Gastrocnemius medialis (tissue), 4 donors: Measurements from ENCODE around the gene DTD2. TPM values are rescaled to one million over a fixed set of nuclear protein-coding genes. Genes with fewer than 3 reads are reported as not detected.
A peak's percentile ranks its signal among the peaks of the same experiment; 100 is the strongest.

Experiments used
- ATAC-seq, 2 donors: fragments of 150-250 bp; one replicate each; pipeline ENCODE4 v1.9.1; 2016
- DNase-seq, 2 donors: peaks; one replicate each; pipeline ENCODE4 v3.0.0-alpha.2; 2019
- H3K27ac ChIP-seq, 4 donors: fragments of 200-600 bp; sonication (generic); 1 replicate in 1 of 4; 2 replicates in 3 of 4; pipeline ENCODE4 v1.5.1; 2016 to 2018; ENCODE audit warnings: mild to moderate bottlenecking in 2 of 4, moderate library complexity in 1 of 4
- H3K27me3 ChIP-seq, 3 donors: fragments of 200-600 bp; sonication (generic) in 2 of 3; 1 replicate in 1 of 3; 2 replicates in 2 of 3; pipeline versions ENCODE4 v1.5.1 to v1.6.0; 2016 to 2019; ENCODE audit warnings: mild to moderate bottlenecking in 1 of 3, moderate library complexity in 1 of 3
- H3K36me3 ChIP-seq, 2 donors: fragments of 200-600 bp; sonication (generic) in 1 of 2; one replicate each; pipeline ENCODE4 v1.5.1; 2017 to 2018
- H3K4me1 ChIP-seq, 2 donors: fragments of 200-600 bp; sonication (generic) in 1 of 2; one replicate each; pipeline ENCODE4 v1.5.1; 2016 to 2017; ENCODE audit warnings: mild to moderate bottlenecking in 2 of 2
- H3K4me3 ChIP-seq, 4 donors: fragments of 200-600 bp; sonication (generic) in 3 of 4; 1 replicate in 1 of 4; 2 replicates in 3 of 4; pipeline ENCODE4 v1.5.1; 2016 to 2019; ENCODE audit warnings: mild to moderate bottlenecking in 2 of 4
- H3K9me3 ChIP-seq, 3 donors: fragments of 200-600 bp; sonication (generic) in 2 of 3; 1 replicate in 1 of 3; 2 replicates in 2 of 3; pipeline ENCODE4 v1.5.1; 2016 to 2019
- CTCF ChIP-seq, 5 experiments: fragments of 450-650 bp in 3 of 5; fragments of 200-600 bp in 2 of 5; sonication (generic) in 2 of 5; IDR thresholded peaks in 4 of 5; conservative IDR thresholded peaks in 1 of 5; 1 replicate in 4 of 5; 2 replicates in 1 of 5; pipeline ENCODE4 v1.5.1; 2016 to 2019; ENCODE audit warnings: antibody characterized with exemption in 5 of 5, mild to moderate bottlenecking in 3 of 5, moderate library complexity in 3 of 5
- POLR2A ChIP-seq, 2 donors: fragments of 450-650 bp; IDR thresholded peaks; one replicate each; pipeline ENCODE4 v1.6.1; 2017; ENCODE audit warnings: antibody characterized with exemption in 2 of 2, mild to moderate bottlenecking in 2 of 2, moderate library complexity in 2 of 2
- in situ Hi-C, 4 donors: fragments of 200-750 bp; cut with MboI; loops; one replicate each; pipeline versions ENCODE4 v1.15.0 to v1.8.0; 2017; ENCODE audit warnings: low sequenced_read_pairs in 4 of 4
- intact Hi-C: fragments of 100-400 bp; cut with DNase I; formaldehyde crosslinking; loops from one replicate; pipeline ENCODE4 v1.15.1; 2023; ENCODE audit warnings: low total_unique reads
- total RNA-seq, 4 donors: library from RNA; depleted of rRNA; stranded (reverse); fragments of >200 nt; gene quantifications; one replicate each; pipeline versions ENCODE4 v1.1.0 to v1.2.3, GENCODE V29; 2016

Gene DTD2
- total RNA-seq, 4 donors from 2014 or later: 4.0 to 7.8 (median 4.8) TPM

GRCh38 chr14:31428011-31428410, 29.3 kb downstream of the DTD2 start:
- intact Hi-C loops (loop anchor here (10.0 kb wide), 1 partner anchor 777 kb away; the partner anchor contains the start of genes RNU6-7 and RNU6-8), in situ Hi-C loops (no loop called here)
- H3K4me1 ChIP-seq: no peaks in the 10 kb centered on the region
- no peak overlapping the region for H3K4me3 ChIP-seq
- H3K36me3 ChIP-seq: no peaks in the 10 kb centered on the region
- no peak for TF ChIP-seq POLR2A (IDR thresholded peaks at IDR 0.05)
- no peak for TF ChIP-seq CTCF (IDR thresholded peaks at IDR 0.05 in 4 of 5, conservative IDR thresholded peaks at IDR 0.05 in 1 of 5)
- DNase-seq (no peak), ATAC-seq (no peak)
- no peaks in the 10 kb centered on the region for H3K27me3 ChIP-seq
- H3K9me3 ChIP-seq: no peaks in the 10 kb centered on the region
- no peak overlapping the region for H3K27ac ChIP-seq

GRCh38 chr14:31426663-31427062, 30.6 kb downstream of the DTD2 start:
- ATAC-seq (no peak), DNase-seq (no peak)
- H3K27me3 ChIP-seq: no peaks in the 10 kb centered on the region
- H3K4me1 ChIP-seq: no peaks in the 10 kb centered on the region
- H3K4me3 ChIP-seq: no peak overlapping the region
- in situ Hi-C loops (no loop called here), intact Hi-C loops (loop anchor here (10.0 kb wide), 1 partner anchor 778 kb away; the partner anchor contains the start of genes RNU6-7 and RNU6-8)
- no peaks in the 10 kb centered on the region for H3K9me3 ChIP-seq
- H3K27ac ChIP-seq: no peak overlapping the region
- no peaks in the 10 kb centered on the region for H3K36me3 ChIP-seq
- TF ChIP-seq POLR2A (IDR thresholded peaks at IDR 0.05): no peak
- TF ChIP-seq CTCF (IDR thresholded peaks at IDR 0.05 in 4 of 5, conservative IDR thresholded peaks at IDR 0.05 in 1 of 5): no peak

GRCh38 chr14:31425905-31426304, 31.4 kb downstream of the DTD2 start:
- Histone ChIP-seq H3K4me1 (peaks cover 0 to under 1% of the 10 kb centered on the region in 2 donors), H3K36me3 (no peaks in the 10 kb centered on the region), H3K4me3 (no peak overlapping the region), H3K27me3 (no peaks in the 10 kb centered on the region), H3K9me3 (no peaks in the 10 kb centered on the region), H3K27ac (no peak overlapping the region)
- no peak for DNase-seq
- no peak for TF ChIP-seq POLR2A (IDR thresholded peaks at IDR 0.05)
- TF ChIP-seq CTCF (IDR thresholded peaks at IDR 0.05 in 4 of 5, conservative IDR thresholded peaks at IDR 0.05 in 1 of 5): no peak
- ATAC-seq: no peak
- in situ Hi-C loops: no loop called here
- intact Hi-C loops: loop anchor here (10.0 kb wide), 1 partner anchor 779 kb away; the partner anchor contains the start of genes RNU6-7 and RNU6-8

- ATAC-seq: no peak
- Histone ChIP-seq H3K4me3 (peak overlapping the region in 1 of 4 donors; percentile 55), H3K36me3 (no peaks in the 10 kb centered on the region), H3K4me1 (peaks cover 16 to 21% of the 10 kb centered on the region in 2 donors), H3K27me3 (no peaks in the 10 kb centered on the region), H3K27ac (peak overlapping the region in 3 of 4 donors; percentile 92 to 94 (median 93)), H3K9me3 (no peaks in the 10 kb centered on the region)
- in situ Hi-C loops: no loop called here
- DNase-seq: no peak
- intact Hi-C loops: loop anchor here (1.0 to 10.0 kb wide), 4 partner anchors 36 to 784 kb away; partner anchors contain the start of genes DTD2, RNU6-7 and RNU6-8
- TF ChIP-seq POLR2A (IDR thresholded peaks at IDR 0.05) (no peak), CTCF (IDR thresholded peaks at IDR 0.05 in 4 of 5, conservative IDR thresholded peaks at IDR 0.05 in 1 of 5) (no peak)
Measured at GRCh38 chr14:31421200-31421599, 36.1 kb downstream of the DTD2 start.
